ENCODE data around the gene GPR155.

GRCh38 chr2:174395284-174395968, 91.4 kb downstream of the GPR155 start, which contains the start of gene SCRN3:
- TF ChIP-seq POLR2A (IDR thresholded peaks at IDR 0.05; ENCODE audit: low read length) (peak; percentile 82), GATA1 (IDR thresholded peaks at IDR 0.05; ENCODE audit: low read depth, low read length) (no peak)
